Loucy (cell line): ENCODE measurements around the gene PRR5L.

ENCODE experiments used
- CTCF ChIP-seq: fragments of 200-600 bp; sonication (generic); conservative IDR thresholded peaks from 2 replicates; pipeline ENCODE4 v1.5.1; 2014; ENCODE audit warnings: mild to moderate bottlenecking, antibody characterized with exemption, low read length
- EZH2phosphoT487 ChIP-seq: fragments of 200-600 bp; IDR thresholded peaks from 2 replicates; pipeline ENCODE4 v1.6.1; 2018; ENCODE audit warnings: antibody characterized with exemption, mild to moderate bottlenecking, moderate library complexity, borderline replicate concordance

- no peak for TF ChIP-seq CTCF
- no peak for TF ChIP-seq EZH2phosphoT487
Measured at GRCh38 chr11:36402568-36403170, 106.6 kb downstream of the PRR5L start.
